ENCODE results near the gene RRP12. TPM values are rescaled to one million over a fixed set of nuclear protein-coding genes. Genes with fewer than 3 reads are reported as not detected.
A peak's percentile ranks its signal among the peaks of the same experiment; 100 is the strongest.

The RRP12 gene
- total and polyA plus RNA-seq, 9 of the 15 experiments (the other 6 are each of a cell fraction or from before 2014, with no cell fraction given) = 4.6 to 68.2 (median 21.8) TPM

GRCh38 chr10:97445722-97446639 lies 44.8 kb upstream of the RRP12 start, which contains the start of the genes EXOSC1 and ZDHHC16 (continued):
- no peak for TF ChIP-seq ZBTB9 (CRISPR knock-in tag; IDR thresholded peaks at IDR 0.05)
- peak; percentile 57 for TF ChIP-seq CHD2 (IDR thresholded peaks at IDR 0.05; ENCODE audit: low read depth, low read length)
- no peak for TF ChIP-seq ZNF134 (CRISPR knock-in tag; conservative IDR thresholded peaks at IDR 0.05)
- no peak for TF ChIP-seq ZFP30 (CRISPR knock-in tag; IDR thresholded peaks at IDR 0.05; ENCODE audit: borderline replicate concordance)
- 0 out of 4 replicates have a peak, but pooled peaks of 1 of the 2 experiments have one; percentile 59 for TF ChIP-seq HDAC1 (IDR thresholded peaks at IDR 0.05)
- TF ChIP-seq ZKSCAN8 (CRISPR knock-in tag; IDR thresholded peaks at IDR 0.05) = no peak
- peak; percentile 26; the same call in 1 of the 2 replicates for TF ChIP-seq GABPB1 (CRISPR knock-in tag; IDR thresholded peaks at IDR 0.05)
- TF ChIP-seq DMBX1 (CRISPR knock-in tag; IDR thresholded peaks at IDR 0.05; ENCODE audit: borderline replicate concordance) = no peak
- TF ChIP-seq NKRF (IDR thresholded peaks at IDR 0.05; ENCODE audit: borderline replicate concordance) = peak; percentile 51; the same call in 1 of the 2 replicates
- TF ChIP-seq THAP12 (CRISPR knock-in tag; IDR thresholded peaks at IDR 0.05) = no peak
- no peak for TF ChIP-seq ZNF696 (CRISPR knock-in tag; conservative IDR thresholded peaks at IDR 0.05)
- TF ChIP-seq ARID4B (CRISPR knock-in tag; IDR thresholded peaks at IDR 0.05) = 0 out of 2 replicates have a peak, but pooled peaks have one; percentile 63
- TF ChIP-seq RBM25 (IDR thresholded peaks at IDR 0.05; ENCODE audit: low read depth, low read length, severe bottlenecking) = peak; percentile 55
- TF ChIP-seq EGR1 (conservative IDR thresholded peaks at IDR 0.05) = peak; percentile 97

Data from K562 (cell line).